NOMO-1 (cell line): ENCODE measurements around the gene CDC42EP5.
"Not testable (repeated sequence)": the region's sequence is repeated elsewhere in the genome, so short reads cannot be mapped to it uniquely, and the experiment has no call there.

Source experiments
- DNase-seq, 2 experiments: peaks; one replicate each; lab custom pipeline; 2025; ENCODE audit not compliant: unreplicated experiment in 2 of 2; lab: John Stamatoyannopoulos, UW

Gene CDC42EP5

GRCh38 chr19:54489766-54490165 lies 16.7 kb upstream of the CDC42EP5 start:
- no peak for DNase-seq

DNA sequence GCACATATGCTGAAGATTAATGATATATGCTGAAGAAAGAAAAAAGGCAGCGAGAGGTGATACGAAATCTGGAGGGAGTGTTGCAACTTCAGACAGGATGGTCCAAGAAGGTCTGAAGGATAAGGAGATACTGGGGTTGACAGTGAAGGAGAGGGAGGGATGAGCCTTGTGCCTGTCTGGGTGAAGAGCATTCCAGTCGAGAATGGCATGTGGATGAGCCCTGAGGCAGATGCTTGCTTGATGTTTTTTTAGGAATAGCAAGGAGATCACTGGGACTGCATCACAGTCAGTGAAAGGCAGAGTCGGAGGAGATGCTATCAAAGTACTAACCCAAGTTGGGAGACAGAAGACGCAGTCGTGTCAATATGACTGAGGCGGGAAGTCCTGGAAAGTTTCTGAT lies 16.2 kb upstream of the CDC42EP5 start:
- no peak for DNase-seq

GRCh38 chr19:54485851-54486250 lies 12.8 kb upstream of the CDC42EP5 start:
- peak in 1 of 2 experiments; percentile 31 for DNase-seq

GRCh38 chr19:54484451-54484850 lies 11.4 kb upstream of the CDC42EP5 start:
- DNase-seq: no peak

GRCh38 chr19:54482889-54483288 lies 9.8 kb upstream of the CDC42EP5 start:
- peak; percentile 24 to 80 for DNase-seq

DNA sequence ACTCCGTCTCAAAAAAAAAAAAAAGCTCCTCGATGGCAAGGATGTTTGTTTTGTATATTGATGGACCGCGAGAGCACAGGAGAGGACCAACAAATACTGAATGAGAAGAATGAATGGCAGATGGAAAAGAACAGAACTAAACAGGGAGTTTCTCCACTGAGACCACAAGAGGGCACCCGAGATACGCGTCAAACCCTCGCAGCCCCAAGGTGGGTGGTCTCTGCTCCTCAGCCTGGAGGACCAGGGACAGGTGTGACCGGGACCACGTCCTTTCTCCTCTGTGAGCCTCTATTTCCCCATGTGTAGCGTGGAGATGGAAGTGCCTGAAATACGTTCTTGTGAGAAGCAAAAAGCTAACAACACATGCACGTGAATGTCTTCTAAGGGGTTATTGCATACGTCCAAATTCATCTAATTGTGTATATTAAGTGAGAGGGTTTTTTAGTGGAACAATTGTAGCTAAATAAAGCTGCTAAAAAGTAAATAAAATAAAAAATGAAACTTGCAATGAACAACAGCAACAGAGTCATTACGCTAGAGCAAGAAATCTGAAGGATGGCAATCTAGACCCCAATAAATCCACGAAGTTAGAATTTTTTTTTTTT lies 8.3 kb upstream of the CDC42EP5 start:
- DNase-seq: peak in 1 of 2 experiments; percentile 45

DNA sequence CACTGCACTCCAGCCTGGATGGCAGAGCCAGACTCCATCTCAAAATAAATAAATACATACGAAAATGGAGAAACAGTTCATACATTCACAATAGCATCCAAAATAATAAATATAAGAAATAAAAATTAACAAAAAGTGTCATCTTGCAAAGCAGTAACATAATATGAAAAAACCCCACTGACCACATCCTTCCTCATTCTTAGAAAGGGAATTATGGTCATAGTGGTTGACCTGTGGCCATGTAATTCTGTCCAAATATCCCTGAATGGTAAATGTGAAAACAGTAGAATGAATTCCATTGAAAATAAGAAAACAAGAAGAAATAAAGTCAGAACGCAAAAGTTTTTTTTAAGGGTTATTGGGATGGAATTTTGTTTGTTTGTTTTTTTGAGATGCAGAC lies 7.0 kb upstream of the CDC42EP5 start:
- DNase-seq: peak in 1 of 2 experiments; percentile 74

DNA sequence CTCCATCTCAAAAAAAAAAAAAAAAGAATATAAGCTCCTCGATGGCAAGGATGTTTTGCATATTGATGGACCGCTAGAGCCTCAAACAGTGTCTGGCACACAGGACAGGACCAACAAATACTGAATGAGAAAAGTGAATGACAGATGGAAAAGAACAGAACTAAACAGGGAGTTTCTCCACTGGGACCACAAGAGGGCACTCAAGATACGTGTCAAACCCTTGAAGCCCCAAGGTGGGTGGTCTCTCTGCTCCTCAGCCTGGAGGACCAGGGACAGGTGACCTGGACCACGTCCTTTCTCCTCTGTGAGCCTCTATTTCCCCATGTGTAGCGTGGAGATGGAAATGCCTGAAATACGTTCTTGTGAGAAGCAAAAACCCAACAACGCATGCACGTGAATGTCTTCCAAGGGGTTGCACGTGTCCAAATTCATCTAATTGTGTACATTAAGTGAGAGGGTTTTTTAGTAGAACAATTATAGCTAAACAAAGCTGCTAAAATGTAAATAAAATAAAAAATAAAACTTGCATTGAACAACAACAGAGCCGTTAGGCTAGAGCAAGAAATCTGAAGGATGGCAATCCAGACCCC lies 5.7 kb upstream of the CDC42EP5 start:
- peak in 1 of 2 experiments; percentile 59 for DNase-seq

DNA sequence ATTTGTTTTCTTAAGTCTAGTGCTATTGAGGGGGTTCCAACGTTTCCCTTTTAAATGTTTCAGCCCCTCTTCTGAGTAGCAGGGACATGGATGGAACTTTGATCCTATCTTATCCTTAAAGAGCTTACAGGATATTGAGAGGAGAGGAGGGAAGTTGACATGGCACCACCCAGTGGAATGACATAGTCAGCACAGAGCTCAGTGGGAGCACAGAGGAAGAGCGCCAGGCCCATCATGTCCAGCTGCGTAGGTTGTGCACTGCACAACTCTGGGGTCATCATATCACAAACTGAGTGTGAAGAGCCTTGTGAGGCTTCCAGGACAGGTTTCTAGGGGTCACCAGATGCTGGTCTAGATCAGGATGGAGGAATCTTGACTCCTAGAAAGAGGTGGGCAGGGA lies 4.6 kb upstream of the CDC42EP5 start:
- no peak for DNase-seq

DNA sequence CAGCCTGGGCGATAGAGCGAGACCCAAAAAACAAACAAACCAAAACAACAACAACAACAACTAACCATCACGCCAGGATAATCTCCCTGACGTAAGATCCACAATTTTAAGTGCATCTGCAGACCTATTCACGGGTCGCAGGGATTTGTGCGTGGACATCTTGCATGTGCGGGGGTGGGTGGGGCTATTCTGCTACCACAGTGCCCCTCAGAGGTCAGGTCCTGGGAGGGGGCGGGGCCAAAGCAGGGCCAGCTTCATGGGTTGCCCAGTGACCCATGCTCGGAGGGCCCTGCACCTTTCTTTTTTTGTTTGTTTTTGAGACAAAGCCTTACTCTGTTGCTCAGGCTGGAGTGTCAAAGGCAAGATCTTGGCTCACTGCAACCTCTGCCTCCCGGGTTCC lies 2.6 kb upstream of the CDC42EP5 start:
- no peak for DNase-seq

GRCh38 chr19:54473892-54474372 lies 836 bp upstream of the CDC42EP5 start:
- no peak for DNase-seq

DNA sequence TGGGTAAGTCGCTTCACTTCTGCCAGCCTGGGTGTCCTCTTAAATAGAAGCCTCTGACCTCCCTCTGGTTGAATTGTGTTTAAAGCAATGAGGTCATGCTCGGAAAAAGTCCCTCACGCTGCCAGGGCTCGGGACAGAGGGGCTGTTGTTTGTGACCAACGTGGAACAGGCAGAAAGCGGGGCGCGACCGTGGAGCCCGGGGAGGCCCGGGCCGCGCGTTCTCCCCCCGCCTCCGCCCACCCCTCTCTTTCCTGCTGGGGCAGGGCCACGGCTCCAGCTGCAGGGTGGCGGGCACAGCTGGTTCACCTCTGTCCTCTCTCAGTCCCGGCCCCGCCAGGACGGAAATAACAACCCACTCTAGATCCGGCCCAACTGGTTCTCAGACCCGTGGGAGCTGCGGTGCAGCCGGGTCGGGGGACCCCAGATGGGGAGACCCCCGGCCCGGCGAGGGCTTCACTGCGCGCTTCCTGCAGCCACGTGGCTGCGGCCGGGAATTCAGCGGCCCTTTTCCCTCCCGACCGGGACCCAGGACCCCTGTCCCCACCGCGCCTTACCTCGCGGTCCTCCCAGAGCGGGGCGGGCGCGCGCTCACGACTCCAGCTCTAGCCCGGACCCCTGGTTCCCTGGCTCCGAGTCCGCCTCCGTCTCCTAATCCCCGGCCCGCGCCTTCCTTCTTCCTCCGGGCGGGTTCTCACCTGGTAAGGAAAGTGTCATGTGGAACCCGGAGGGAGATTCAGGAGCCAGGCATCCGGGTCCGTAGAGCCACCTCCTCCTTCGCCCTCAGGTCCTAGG lies 1.9 kb downstream of the CDC42EP5 start:
- DNase-seq: no peak

GRCh38 chr19:54470276-54470887 lies 2.7 kb downstream of the CDC42EP5 start:
- DNase-seq: no peak

DNA sequence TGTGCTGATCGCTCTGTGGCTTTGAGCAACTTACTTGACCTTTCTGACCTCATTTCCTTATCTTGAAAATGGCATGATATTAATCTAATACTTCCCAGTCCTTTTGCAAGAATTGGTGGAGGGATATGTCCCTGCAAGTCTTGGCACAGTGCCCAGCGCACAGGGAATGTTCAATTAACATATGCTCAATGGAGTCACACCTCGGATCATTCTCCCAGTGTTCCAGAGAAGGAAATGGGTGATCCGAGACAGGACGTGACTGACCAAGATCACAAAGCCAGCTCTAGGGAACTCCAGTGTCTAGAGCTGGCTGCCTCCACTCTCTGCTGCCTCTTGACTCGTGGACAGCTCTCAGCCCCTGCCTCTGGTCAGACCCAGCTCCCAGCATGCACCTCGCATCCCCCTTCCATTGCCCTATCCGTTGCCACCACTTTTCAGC lies 3.6 kb downstream of the CDC42EP5 start:
- no peak for DNase-seq

GRCh38 chr19:54466110-54466480 lies 7.0 kb downstream of the CDC42EP5 start:
- DNase-seq: not testable (repeated sequence)

DNA sequence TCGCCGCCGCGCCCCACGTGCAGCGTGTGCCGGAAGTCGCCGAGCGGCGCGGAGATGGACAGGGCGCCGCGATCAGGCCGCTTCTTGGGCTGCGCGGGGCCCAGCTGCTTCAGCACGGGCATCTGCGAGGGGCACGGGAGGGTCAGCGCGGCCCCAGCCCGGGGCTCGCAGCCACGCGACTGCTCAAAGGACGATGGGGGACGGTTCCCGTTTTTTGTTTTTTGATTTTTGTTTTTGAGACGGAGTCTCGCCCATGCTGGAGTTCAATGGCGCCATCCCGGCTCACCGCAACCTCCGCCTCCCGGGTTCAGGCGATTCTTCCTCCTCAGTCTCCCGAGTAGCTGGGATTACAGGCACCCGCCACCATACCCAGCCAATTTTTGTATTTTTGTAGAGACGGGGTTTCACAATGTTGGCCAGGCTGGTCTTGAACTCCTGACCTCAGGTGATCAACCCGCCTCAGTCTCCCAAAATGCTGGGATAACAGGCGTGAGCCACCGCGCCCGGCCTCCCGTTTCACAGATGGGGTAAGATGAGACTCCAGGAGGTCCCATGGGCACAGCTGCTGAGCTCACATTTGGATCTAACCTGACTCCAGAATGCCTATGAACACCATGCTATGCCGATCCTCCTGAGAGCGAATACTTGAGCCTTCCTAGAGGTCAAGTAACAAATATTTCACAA lies 7.5 kb downstream of the CDC42EP5 start:
- no peak for DNase-seq

GRCh38 chr19:54464630-54465425 lies 8.3 kb downstream of the CDC42EP5 start:
- DNase-seq: peak; percentile 93 to 97

DNA sequence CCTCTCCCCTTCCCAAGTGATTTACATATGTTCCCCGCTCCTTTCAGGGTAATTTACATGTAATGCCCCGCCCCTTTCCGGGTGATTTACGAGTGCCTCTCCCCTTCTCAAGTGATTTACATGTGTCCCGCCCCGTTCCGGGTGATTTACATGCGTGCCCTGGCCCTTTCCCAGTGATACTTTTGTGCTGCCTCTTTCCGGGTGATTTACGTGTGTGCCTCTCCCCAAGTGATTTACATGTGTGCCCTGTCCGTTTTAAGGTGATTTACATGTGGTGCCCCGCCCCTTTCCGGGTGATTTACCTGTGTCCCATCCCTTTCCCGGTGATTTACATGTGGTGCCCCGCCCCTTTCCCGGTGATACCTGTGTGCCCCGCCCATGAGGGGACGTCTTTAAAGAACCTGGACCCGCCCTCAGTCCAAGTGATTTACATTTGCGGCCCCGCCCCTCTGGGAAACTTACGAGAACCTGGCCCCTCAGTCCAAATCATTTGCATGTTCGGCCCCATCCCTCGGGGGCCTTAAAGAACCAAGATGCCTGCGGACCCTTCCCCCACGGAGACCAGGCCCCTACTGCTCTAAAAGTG lies 9.0 kb downstream of the CDC42EP5 start:
- peak; percentile 87 to 96 for DNase-seq

DNA sequence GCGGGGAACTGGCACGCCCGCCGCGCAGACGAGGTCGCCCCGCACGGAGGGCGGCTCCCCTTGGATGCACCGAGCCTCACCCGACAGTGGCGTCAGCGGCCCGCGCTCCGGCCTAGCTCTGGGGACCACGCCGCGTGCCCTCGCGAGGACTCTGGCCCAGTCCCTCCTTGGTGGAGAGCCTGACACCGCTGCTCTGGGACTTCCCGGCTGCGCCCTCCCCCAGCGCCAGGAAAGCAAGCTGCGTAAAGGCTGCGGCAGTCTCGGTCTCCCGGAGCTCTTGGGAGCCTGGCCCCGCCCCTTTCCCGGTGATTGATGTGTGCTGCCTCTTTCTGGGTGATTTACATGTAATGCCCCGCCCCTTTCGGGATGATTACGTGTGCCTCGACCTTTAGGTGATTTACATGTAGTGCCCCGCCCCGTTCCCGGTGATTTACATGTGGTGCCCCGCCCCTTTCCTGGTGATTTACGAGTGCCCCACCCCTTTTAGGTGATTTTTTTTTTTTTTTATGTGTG lies 9.5 kb downstream of the CDC42EP5 start, which contains the start of gene LENG9:
TSS of gene LENG9 (minus strand) at position 248 of the 513 bp plus-strand sequence. CDS start 252 bp downstream, outside the sequence.
- peak; percentile 87 to 95 for DNase-seq
